ENCODE measurements around the gene KIF1C.

KIF1C gene

GRCh38 chr17:4971826-4972225 is 25.9 kb upstream of the KIF1C start:
- H3K9me3 Mint-ChIP-seq = no peaks in the 10 kb centered on the region
- peaks cover 22% of the 10 kb centered on the region for H3K4me1 Mint-ChIP-seq
- H3K27ac Mint-ChIP-seq = no peak overlapping the region
- no peak overlapping the region for H3K4me3 Mint-ChIP-seq
- no peaks in the 10 kb centered on the region for H3K27me3 Mint-ChIP-seq (ENCODE audit: low read depth)
- TF ChIP-seq, protein P1, sequence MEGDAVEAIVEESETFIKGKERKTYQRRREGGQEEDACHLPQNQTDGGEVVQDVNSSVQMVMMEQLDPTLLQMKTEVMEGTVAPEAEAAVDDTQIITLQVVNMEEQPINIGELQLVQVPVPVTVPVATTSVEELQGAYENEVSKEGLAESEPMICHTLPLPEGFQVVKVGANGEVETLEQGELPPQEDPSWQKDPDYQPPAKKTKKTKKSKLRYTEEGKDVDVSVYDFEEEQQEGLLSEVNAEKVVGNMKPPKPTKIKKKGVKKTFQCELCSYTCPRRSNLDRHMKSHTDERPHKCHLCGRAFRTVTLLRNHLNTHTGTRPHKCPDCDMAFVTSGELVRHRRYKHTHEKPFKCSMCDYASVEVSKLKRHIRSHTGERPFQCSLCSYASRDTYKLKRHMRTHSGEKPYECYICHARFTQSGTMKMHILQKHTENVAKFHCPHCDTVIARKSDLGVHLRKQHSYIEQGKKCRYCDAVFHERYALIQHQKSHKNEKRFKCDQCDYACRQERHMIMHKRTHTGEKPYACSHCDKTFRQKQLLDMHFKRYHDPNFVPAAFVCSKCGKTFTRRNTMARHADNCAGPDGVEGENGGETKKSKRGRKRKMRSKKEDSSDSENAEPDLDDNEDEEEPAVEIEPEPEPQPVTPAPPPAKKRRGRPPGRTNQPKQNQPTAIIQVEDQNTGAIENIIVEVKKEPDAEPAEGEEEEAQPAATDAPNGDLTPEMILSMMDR (IDR thresholded peaks at IDR 0.05; ENCODE audit: unreplicated experiment in 3 of 3) = no peak
- peaks cover 26% of the 10 kb centered on the region for H3K36me3 Mint-ChIP-seq (ENCODE audit: low read depth)

DNA sequence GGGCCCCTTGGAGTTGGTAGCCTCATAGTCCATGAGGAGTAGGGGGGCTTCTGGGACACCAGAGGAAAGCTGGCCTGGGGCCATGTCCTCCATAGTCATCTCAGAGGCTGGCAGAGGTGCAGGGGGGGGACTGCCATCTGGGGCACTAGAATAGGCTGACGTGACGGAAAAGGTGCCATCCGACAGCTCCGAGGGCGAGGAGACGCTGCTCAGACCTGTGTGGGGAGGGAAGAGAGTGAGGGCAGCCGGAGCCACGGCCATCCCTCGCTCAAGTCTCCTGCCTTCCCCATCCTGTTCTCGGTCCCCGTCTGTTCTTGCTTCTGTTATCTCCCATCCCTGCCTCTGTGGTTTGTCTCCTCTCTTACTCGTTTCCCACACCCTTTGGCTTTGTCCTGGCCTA is 25.4 kb upstream of the KIF1C start:
- Mint-ChIP-seq H3K27me3 (ENCODE audit: low read depth) (no peaks in the 10 kb centered on the region), H3K36me3 (ENCODE audit: low read depth) (peaks cover 26% of the 10 kb centered on the region), H3K9me3 (no peaks in the 10 kb centered on the region), H3K4me3 (peak overlapping the region in 2 of 3 experiments; percentile 31 to 55), H3K27ac (no peak overlapping the region), H3K4me1 (peaks cover 22% of the 10 kb centered on the region)
- TF ChIP-seq, protein P1 (IDR thresholded peaks at IDR 0.05; ENCODE audit: unreplicated experiment in 3 of 3) = no peak

- H3K9me3 Mint-ChIP-seq = no peaks in the 10 kb centered on the region
- H3K27ac Mint-ChIP-seq = no peak overlapping the region
- peak overlapping the region in 2 of 3 experiments; percentile 31 to 55 for H3K4me3 Mint-ChIP-seq
- H3K36me3 Mint-ChIP-seq (ENCODE audit: low read depth) = peaks cover 26% of the 10 kb centered on the region
- H3K27me3 Mint-ChIP-seq (ENCODE audit: low read depth) = no peaks in the 10 kb centered on the region
- TF ChIP-seq, protein P1 (IDR thresholded peaks at IDR 0.05; ENCODE audit: unreplicated experiment in 3 of 3) = no peak
- peaks cover 22% of the 10 kb centered on the region for H3K4me1 Mint-ChIP-seq
Observed at GRCh38 chr17:4972752-4973151, 25.0 kb upstream of the KIF1C start.

DNA sequence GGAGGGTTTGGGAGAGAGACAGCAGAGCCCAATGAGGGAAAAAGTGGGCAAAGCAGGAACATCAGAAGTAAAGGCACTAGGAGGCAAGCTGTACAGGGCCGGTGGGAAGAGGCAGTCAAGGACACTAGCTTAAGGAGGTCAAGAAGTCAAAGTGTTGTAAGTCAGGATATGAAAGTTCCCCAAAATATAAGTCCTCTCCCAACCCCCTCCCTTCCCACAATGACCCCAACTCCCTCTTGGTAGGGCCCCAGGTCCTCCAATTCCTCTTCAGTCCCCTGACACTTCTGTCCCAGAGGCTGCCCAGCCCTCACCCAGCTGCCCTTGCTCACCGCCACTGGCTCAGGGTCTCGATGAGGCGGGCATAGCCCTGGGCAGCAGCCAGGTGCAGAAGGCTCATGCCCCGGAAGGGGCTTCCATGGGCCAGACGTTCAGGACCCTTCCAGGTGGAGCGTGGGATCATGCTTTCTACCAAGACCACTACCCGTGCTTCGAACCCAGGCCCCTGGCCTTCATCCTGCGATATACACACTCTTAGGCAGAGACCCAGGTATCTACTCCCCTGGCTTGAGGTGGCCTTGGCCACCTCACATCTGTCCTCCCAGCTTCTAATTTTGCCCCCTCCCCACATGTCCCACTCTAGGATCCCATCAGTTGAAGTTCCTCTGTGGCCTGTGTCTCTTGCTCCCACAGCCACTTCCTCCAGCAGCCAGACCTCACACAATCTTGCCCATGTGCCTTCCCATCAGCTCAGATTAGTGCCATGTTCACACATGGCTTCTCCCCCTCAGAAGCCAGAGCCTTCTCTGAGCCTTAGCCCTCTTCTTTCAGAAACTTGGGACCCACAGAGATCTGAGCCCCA is 24.3 kb upstream of the KIF1C start:
- Mint-ChIP-seq H3K27me3 (ENCODE audit: low read depth) (no peaks in the 10 kb centered on the region), H3K36me3 (ENCODE audit: low read depth) (peaks cover 31% of the 10 kb centered on the region), H3K4me3 (no peak overlapping the region), H3K27ac (no peak overlapping the region), H3K4me1 (peaks cover 22% of the 10 kb centered on the region), H3K9me3 (no peaks in the 10 kb centered on the region)
- TF ChIP-seq, protein P1 (IDR thresholded peaks at IDR 0.05; ENCODE audit: unreplicated experiment in 3 of 3) = no peak

- Mint-ChIP-seq H3K9me3 (no peaks in the 10 kb centered on the region), H3K27ac (no peak overlapping the region), H3K27me3 (ENCODE audit: low read depth) (no peaks in the 10 kb centered on the region), H3K36me3 (ENCODE audit: low read depth) (peaks cover 32% of the 10 kb centered on the region), H3K4me3 (no peak overlapping the region), H3K4me1 (peaks cover 16% of the 10 kb centered on the region)
- TF ChIP-seq, protein P1 (IDR thresholded peaks at IDR 0.05; ENCODE audit: unreplicated experiment in 3 of 3) = no peak
Observed at GRCh38 chr17:4974115-4974670, 23.6 kb upstream of the KIF1C start.

Data from nephron (organoid).